Measurements from ENCODE around the gene KIAA0513. TPM values are rescaled to one million over a fixed set of nuclear protein-coding genes. Genes with fewer than 3 reads are reported as not detected.

KIAA0513 gene
- total RNA-seq, 4 donors from 2014 or later, result 17.7 to 52.0 (median 23.9) TPM

DNA sequence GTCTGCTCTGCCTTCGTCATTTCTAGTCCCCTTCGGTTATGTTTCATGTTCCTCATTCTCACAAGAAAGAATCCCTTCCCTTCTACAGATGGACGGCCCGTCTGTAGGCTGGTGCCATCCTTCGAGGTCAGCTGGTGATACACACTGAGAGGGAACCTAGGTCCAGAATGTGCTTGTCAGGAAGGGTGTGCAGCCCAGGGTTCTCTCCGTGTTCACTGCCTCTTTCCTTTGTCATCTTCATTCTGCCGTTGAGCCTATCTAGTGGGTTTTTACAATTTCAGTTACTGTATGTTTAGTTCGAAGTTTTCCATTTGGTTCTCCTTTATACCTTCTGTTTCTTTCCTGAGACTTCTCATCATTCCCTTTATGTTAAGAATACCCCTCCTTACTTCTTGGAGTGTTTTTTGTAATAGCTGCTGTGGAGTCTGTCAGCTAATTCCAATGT is 18.9 kb downstream of the KIAA0513 start:
- TF ChIP-seq, protein P1, sequence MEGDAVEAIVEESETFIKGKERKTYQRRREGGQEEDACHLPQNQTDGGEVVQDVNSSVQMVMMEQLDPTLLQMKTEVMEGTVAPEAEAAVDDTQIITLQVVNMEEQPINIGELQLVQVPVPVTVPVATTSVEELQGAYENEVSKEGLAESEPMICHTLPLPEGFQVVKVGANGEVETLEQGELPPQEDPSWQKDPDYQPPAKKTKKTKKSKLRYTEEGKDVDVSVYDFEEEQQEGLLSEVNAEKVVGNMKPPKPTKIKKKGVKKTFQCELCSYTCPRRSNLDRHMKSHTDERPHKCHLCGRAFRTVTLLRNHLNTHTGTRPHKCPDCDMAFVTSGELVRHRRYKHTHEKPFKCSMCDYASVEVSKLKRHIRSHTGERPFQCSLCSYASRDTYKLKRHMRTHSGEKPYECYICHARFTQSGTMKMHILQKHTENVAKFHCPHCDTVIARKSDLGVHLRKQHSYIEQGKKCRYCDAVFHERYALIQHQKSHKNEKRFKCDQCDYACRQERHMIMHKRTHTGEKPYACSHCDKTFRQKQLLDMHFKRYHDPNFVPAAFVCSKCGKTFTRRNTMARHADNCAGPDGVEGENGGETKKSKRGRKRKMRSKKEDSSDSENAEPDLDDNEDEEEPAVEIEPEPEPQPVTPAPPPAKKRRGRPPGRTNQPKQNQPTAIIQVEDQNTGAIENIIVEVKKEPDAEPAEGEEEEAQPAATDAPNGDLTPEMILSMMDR (IDR thresholded peaks at IDR 0.05), result no peak
- TF ChIP-seq POLR2A (IDR thresholded peaks at IDR 0.05), result no peak
- no peaks in the 10 kb centered on the region for H3K9me3 ChIP-seq
- peaks cover 0 to 38% (median 1%) of the 10 kb centered on the region in 4 donors for H3K4me1 ChIP-seq
- no peak overlapping the region for H3K4me3 ChIP-seq
- H3K27me3 ChIP-seq, result no peaks in the 10 kb centered on the region
- H3K27ac ChIP-seq, result peak overlapping the region in 1 of 4 donors; percentile 64
- no peak for DNase-seq
- no peaks in the 10 kb centered on the region for H3K36me3 ChIP-seq

DNA sequence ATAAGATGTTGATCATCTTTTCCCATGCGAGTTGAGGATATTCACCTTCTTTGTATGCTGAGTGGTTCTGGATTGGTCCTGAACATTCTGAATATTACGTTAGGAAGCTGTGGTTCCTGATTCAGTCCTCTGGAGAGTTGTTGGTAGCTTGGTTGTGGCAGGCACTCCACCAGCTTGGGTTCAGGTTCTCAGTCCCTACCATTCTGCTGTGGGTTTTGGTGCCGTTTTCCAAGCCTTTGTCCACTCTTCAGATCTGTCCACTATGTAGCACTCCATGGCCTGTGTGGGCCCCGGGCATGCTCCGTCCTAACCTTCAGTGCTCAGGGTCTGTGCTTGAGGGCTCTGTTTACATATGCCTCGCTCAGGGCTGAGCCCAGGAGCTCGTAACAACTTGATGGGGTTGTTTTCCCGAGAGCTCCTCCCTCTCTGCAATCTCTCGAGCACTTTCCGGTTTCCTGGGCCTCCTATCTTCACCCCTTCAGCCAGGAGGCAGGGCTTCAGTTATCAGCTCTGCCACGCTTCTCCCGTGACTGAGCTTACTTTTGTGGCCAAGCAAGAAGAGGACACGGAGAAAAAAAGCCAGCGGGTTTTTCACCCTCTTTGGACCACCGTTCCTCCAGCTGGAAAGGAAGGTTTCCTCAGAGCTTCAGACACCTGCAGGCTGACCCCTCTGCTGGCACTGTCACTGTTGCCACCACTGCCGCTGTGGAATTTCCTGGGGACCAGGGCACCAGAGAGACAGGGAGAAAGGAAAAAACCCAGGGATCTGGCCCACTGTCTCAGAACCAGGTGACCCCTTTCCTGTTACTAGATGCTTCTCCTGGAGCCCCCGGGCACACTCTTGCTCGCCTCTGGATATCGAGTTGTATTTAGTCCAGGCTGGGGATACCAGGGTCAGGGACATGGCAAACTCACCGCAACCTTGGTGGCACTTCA is 19.6 kb downstream of the KIAA0513 start:
- H3K36me3 ChIP-seq, result no peaks in the 10 kb centered on the region
- TF ChIP-seq, protein P1 (IDR thresholded peaks at IDR 0.05), result no peak
- no peak for TF ChIP-seq POLR2A (IDR thresholded peaks at IDR 0.05)
- H3K27ac ChIP-seq, result peak overlapping the region in 3 of 4 donors; percentile 8 to 64 (median 61)
- H3K4me3 ChIP-seq, result peak overlapping the region in 1 of 4 donors; percentile 17
- peak in 1 of 3 donors; percentile 54 for DNase-seq
- no peaks in the 10 kb centered on the region for H3K9me3 ChIP-seq
- peaks cover 0 to 40% (median 1%) of the 10 kb centered on the region in 4 donors for H3K4me1 ChIP-seq
- H3K27me3 ChIP-seq, result no peaks in the 10 kb centered on the region

DNA sequence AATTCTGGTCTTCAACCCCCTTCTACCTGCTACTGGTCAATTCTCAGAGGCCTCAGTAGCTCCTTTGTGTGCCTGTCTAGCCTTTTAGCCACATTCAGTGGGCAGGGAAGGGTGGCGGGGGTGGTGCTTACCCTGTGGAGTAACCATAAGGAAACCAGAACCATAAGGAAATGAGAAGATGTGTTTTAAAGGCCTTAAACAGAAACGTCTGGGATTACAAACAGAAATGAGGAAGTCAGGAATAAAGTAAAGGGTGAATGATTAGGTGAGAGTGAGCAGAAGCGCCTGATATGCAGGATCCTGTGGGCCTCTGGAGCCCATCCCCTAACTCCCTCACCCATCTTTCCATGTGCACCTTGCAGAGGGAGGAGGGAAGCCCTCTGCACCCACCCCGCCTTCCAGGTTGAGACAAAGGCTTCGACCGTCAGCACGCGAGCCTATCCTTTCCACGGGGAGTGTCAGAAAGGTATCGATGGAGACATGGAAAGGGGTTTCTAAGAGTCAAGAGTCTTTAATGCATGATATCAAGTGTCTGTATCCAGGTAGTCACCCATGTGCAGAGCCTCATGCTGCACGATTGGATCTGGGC is 20.4 kb downstream of the KIAA0513 start:
- Histone ChIP-seq H3K4me1 (peaks cover 0 to 40% (median 1%) of the 10 kb centered on the region in 4 donors), H3K36me3 (no peaks in the 10 kb centered on the region)

DNA sequence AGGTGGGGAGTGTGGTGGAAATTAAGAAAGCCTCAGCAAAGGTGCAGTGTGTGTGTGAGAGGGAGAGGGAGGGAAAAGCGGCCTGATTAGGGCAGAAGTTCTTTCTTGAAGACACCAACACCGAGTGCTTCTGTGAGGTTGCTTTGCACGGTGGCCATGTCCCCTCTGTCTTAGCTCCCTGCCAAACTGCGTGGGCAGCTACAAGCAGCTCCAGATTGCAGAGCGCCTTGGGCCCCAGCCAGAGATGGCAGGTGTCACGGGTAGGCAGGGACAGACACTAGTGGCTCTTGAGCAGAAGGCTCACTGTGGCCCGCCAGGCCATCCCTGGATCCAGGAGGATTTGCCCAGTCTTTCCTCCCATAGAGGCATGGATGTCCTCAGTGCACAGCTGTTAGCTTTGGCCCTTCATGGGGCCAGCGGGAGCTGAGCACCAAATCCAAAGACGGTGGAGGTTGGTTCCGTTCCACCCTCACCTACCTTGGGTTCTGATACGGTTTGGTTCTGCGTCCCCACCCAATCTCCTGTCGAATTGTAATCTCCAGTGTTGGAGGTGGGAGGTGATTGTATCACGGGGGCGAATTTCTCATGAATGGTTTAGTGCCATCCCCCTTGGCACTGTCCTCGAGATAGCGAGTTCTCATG is 21.4 kb downstream of the KIAA0513 start:
- Histone ChIP-seq H3K4me3 (no peak overlapping the region), H3K27ac (peak overlapping the region in 1 of 4 donors; percentile 52), H3K4me1 (peaks cover 0 to 40% (median 1%) of the 10 kb centered on the region in 4 donors), H3K27me3 (no peaks in the 10 kb centered on the region), H3K36me3 (no peaks in the 10 kb centered on the region), H3K9me3 (no peaks in the 10 kb centered on the region)
- TF ChIP-seq POLR2A (IDR thresholded peaks at IDR 0.05), result no peak
- TF ChIP-seq, protein P1 (IDR thresholded peaks at IDR 0.05), result no peak
- DNase-seq, result no peak

More for the DNA sequence above, 20.4 kb downstream of the KIAA0513 start:
- TF ChIP-seq POLR2A (IDR thresholded peaks at IDR 0.05), result no peak
- TF ChIP-seq, protein P1 (IDR thresholded peaks at IDR 0.05), result no peak
- peak in 1 of 3 donors; percentile 61 for DNase-seq
- no peaks in the 10 kb centered on the region for H3K27me3 ChIP-seq
- peak overlapping the region in 3 of 4 donors; percentile 8 to 64 (median 61) for H3K27ac ChIP-seq
- no peaks in the 10 kb centered on the region for H3K9me3 ChIP-seq
- no peak overlapping the region for H3K4me3 ChIP-seq

DNA sequence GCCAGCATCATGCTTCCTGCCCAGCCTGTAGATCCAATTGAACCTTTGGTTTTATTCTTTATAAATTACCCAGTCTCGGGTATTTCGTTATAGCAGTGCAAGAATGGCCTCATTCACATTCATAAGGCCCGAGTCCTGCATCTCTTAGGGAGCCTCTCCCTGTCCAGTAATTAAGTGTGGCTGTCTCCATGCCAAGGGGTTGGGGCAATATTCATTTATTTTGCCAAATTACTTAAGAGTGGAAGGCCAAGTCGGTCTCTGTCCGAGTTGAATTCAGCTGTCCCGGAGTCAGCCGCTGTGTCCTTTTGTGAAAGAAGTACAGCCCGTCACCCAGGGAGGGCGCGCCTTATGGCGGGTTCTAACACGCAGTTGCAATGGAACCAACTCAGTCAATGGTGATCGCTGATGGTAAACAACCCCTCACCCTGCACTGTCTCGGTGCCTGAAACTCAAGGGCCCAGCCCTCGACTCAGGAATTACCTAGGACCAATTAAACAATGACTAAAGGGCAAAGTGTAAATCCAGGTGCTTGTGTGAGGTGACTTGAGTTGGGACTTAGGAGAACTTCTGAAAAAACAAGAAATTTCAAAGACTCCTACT is 22.2 kb downstream of the KIAA0513 start:
- H3K27me3 ChIP-seq, result no peaks in the 10 kb centered on the region
- DNase-seq, result peak in 2 of 3 donors; percentile 62 to 69
- H3K9me3 ChIP-seq, result no peaks in the 10 kb centered on the region
- TF ChIP-seq POLR2A (IDR thresholded peaks at IDR 0.05), result no peak
- TF ChIP-seq, protein P1 (IDR thresholded peaks at IDR 0.05), result peak in 1 of 6 experiments; percentile 14
- H3K4me1 ChIP-seq, result peaks cover 0 to 45% (median 3%) of the 10 kb centered on the region in 4 donors
- H3K36me3 ChIP-seq, result no peaks in the 10 kb centered on the region
- no peak overlapping the region for H3K4me3 ChIP-seq
- H3K27ac ChIP-seq, result peak overlapping the region in 2 of 4 donors; percentile 52 to 76

All from Peyer's patch (tissue), 4 donors.